ENCODE results near the gene ATN1.
"Not testable (repeated sequence)": the region's sequence is repeated elsewhere in the genome, so short reads cannot be mapped to it uniquely, and the experiment has no call there.

- not testable (repeated sequence) for TF ChIP-seq CTCF (tag by site-specific recombination; IDR thresholded peaks at IDR 0.05); YY1 (tag by site-specific recombination; IDR thresholded peaks at IDR 0.05); ZNF274 (IDR thresholded peaks at IDR 0.05; ENCODE audit: low read length); ZNF274 (tag by site-specific recombination; IDR thresholded peaks at IDR 0.05; ENCODE audit: borderline replicate concordance); BCL11A (tag by site-specific recombination; IDR thresholded peaks at IDR 0.05; ENCODE audit: low read depth); HOXD13 (CRISPR knock-in tag; IDR thresholded peaks at IDR 0.05; ENCODE audit: borderline replicate concordance); MZF1 (tag by site-specific recombination; IDR thresholded peaks at IDR 0.05; ENCODE audit: borderline replicate concordance); ATF2 (tag by site-specific recombination; IDR thresholded peaks at IDR 0.05; ENCODE audit: low read depth); ZBTB44 (tag by site-specific recombination; IDR thresholded peaks at IDR 0.05); REST (tag by site-specific recombination; IDR thresholded peaks at IDR 0.05); ZBTB26 (tag by site-specific recombination; optimal IDR thresholded peaks at IDR 0.05); ZNF157 (tag by site-specific recombination; IDR thresholded peaks at IDR 0.05); ZNF639 (tag by site-specific recombination; IDR thresholded peaks at IDR 0.05); ZNF48 (tag by site-specific recombination; IDR thresholded peaks at IDR 0.05)
Observed at GRCh38 chr12:6886206-6886999, 41.4 kb upstream of the ATN1 start.
